GM18909 (cell line): ENCODE results near the gene CNTNAP3.
"Not testable (repeated sequence)": the region's sequence is repeated elsewhere in the genome, so short reads cannot be mapped to it uniquely, and the experiment has no call there.

ENCODE experiments used
- ATAC-seq: cut with Tn5 transposase; IDR thresholded peaks from one replicate; pipeline ENCODE4 v1.9.1; 2021; ENCODE audit warnings: mild to moderate bottlenecking; ENCODE audit not compliant: unreplicated experiment, poor library complexity

The CNTNAP3 gene

GRCh38 chr9:39287980-39288379 is at the start of gene CNTNAP3:
Gene CNTNAP3 (minus strand): TSS chr9:39288167. CDS start chr9:39288064, 103 bp downstream.
- not testable (repeated sequence) for ATAC-seq

- not testable (repeated sequence) for ATAC-seq
These were observed 8.0 kb downstream of the CNTNAP3 start for GRCh38 chr9:39279995-39280394.

- ATAC-seq: not testable (repeated sequence)
These were observed 45.5 kb downstream of the CNTNAP3 start for GRCh38 chr9:39242513-39242912.

- not testable (repeated sequence) for ATAC-seq
These were observed 55.6 kb downstream of the CNTNAP3 start for GRCh38 chr9:39232130-39232991.

GRCh38 chr9:39215976-39216375 is 72.0 kb downstream of the CNTNAP3 start:
- not testable (repeated sequence) for ATAC-seq

GRCh38 chr9:39209773-39210172 is 78.2 kb downstream of the CNTNAP3 start:
- ATAC-seq: not testable (repeated sequence)

GRCh38 chr9:39206643-39207042 is 81.3 kb downstream of the CNTNAP3 start:
- ATAC-seq: not testable (repeated sequence)

GRCh38 chr9:39205842-39206241 is 82.1 kb downstream of the CNTNAP3 start:
- ATAC-seq: not testable (repeated sequence)

- ATAC-seq: not testable (repeated sequence)
These were observed 87.6 kb downstream of the CNTNAP3 start for GRCh38 chr9:39200412-39200811.

- not testable (repeated sequence) for ATAC-seq
These were observed 89.8 kb downstream of the CNTNAP3 start for GRCh38 chr9:39198000-39198709.

GRCh38 chr9:39171370-39171769 is 116.6 kb downstream of the CNTNAP3 start:
- not testable (repeated sequence) for ATAC-seq

- not testable (repeated sequence) for ATAC-seq
These were observed 130.3 kb downstream of the CNTNAP3 start for GRCh38 chr9:39157714-39158113.

- not testable (repeated sequence) for ATAC-seq
These were observed 155.0 kb downstream of the CNTNAP3 start for GRCh38 chr9:39132826-39133552.

- ATAC-seq: not testable (repeated sequence)
These were observed 166.6 kb downstream of the CNTNAP3 start for GRCh38 chr9:39121401-39121800.

- ATAC-seq: not testable (repeated sequence)
These were observed 176.2 kb downstream of the CNTNAP3 start for GRCh38 chr9:39111746-39112145.

- no peak for ATAC-seq
These were observed 179.8 kb downstream of the CNTNAP3 start for GRCh38 chr9:39108145-39108544.

GRCh38 chr9:39097208-39097607 is 190.8 kb downstream of the CNTNAP3 start:
- ATAC-seq: not testable (repeated sequence)

GRCh38 chr9:39085311-39085710 is 202.7 kb downstream of the CNTNAP3 start:
- ATAC-seq: not testable (repeated sequence)

- ATAC-seq: not testable (repeated sequence)
These were observed 205.4 kb downstream of the CNTNAP3 start for GRCh38 chr9:39082574-39082973.

GRCh38 chr9:39080081-39080480 is 207.9 kb downstream of the CNTNAP3 start:
- not testable (repeated sequence) for ATAC-seq
